ENCODE measurements around the gene FOLR3.
"Not testable (repeated sequence)": the region's sequence is repeated elsewhere in the genome, so short reads cannot be mapped to it uniquely, and the experiment has no call there.

The FOLR3 gene

GRCh38 chr11:72124046-72124445, 11.5 kb upstream of the FOLR3 start:
- no peak for DNase-seq

GRCh38 chr11:72125956-72126355, 9.6 kb upstream of the FOLR3 start:
- no peak for DNase-seq

- DNase-seq: no peak
Measured at GRCh38 chr11:72127923-72128322, 7.6 kb upstream of the FOLR3 start.

- DNase-seq: no peak
Measured at GRCh38 chr11:72129381-72129780, 6.1 kb upstream of the FOLR3 start.

GRCh38 chr11:72132646-72133045, 2.9 kb upstream of the FOLR3 start:
- DNase-seq: no peak

GRCh38 chr11:72135891-72136683, 562 bp downstream of the FOLR3 start:
- no peak for DNase-seq

- no peak for DNase-seq
Measured at GRCh38 chr11:72136684-72137262, 1.2 kb downstream of the FOLR3 start.

- DNase-seq: no peak
Measured at GRCh38 chr11:72138821-72139390, 3.4 kb downstream of the FOLR3 start.

GRCh38 chr11:72139500-72139899, 4.0 kb downstream of the FOLR3 start:
- DNase-seq: no peak

GRCh38 chr11:72140661-72141060, 5.1 kb downstream of the FOLR3 start:
- no peak for DNase-seq

GRCh38 chr11:72141066-72141465, 5.5 kb downstream of the FOLR3 start:
- DNase-seq: no peak

- DNase-seq: not testable (repeated sequence)
Measured at GRCh38 chr11:72142086-72142485, 6.6 kb downstream of the FOLR3 start.

GRCh38 chr11:72142543-72142942, 7.0 kb downstream of the FOLR3 start:
- not testable (repeated sequence) for DNase-seq

- DNase-seq: no peak
Measured at GRCh38 chr11:72144807-72145565, 9.5 kb downstream of the FOLR3 start.

- no peak for DNase-seq
Measured at GRCh38 chr11:72146625-72147024, 11.1 kb downstream of the FOLR3 start.

- no peak for DNase-seq
Measured at GRCh38 chr11:72150882-72151281, 15.4 kb downstream of the FOLR3 start.

- DNase-seq: not testable (repeated sequence)
Measured at GRCh38 chr11:72153874-72154273, 18.3 kb downstream of the FOLR3 start.

- no peak for DNase-seq
Measured at GRCh38 chr11:72154816-72155215, 19.3 kb downstream of the FOLR3 start.

GRCh38 chr11:72155751-72156150, 20.2 kb downstream of the FOLR3 start:
- no peak for DNase-seq

GRCh38 chr11:72157131-72157530, 21.6 kb downstream of the FOLR3 start:
- DNase-seq: no peak

- no peak for DNase-seq
Measured at GRCh38 chr11:72160319-72160718, 24.8 kb downstream of the FOLR3 start.

GRCh38 chr11:72162891-72163492, 27.5 kb downstream of the FOLR3 start:
- no peak for DNase-seq

- not testable (repeated sequence) for DNase-seq
Measured at GRCh38 chr11:72164187-72164586, 28.7 kb downstream of the FOLR3 start.

All from activated naive CD4-positive, alpha-beta T cell (primary cell).